K562 (cell line): ENCODE measurements around the gene FIGNL1. TPM values are rescaled to one million over a fixed set of nuclear protein-coding genes. Genes with fewer than 3 reads are reported as not detected.

ENCODE experiments used
- ATAC-seq: fragments of 200-7000 bp; cut with Tn5 transposase; 3 replicates; pipeline ENCODE4 v1.9.1; 2020; ENCODE audit warnings: moderate library complexity
- BruUV-seq: library from RNA; stranded (reverse); fragments of 400-500 nt; replicated peaks from 2 replicates; lab custom pipeline; 2021; lab: Mats Ljungman, UMichigan
- CTCF ChIA-PET: fragments of 300-600 bp; formaldehyde crosslinking; extraction: SDS; loops from one replicate; lab custom pipeline; 2021; ENCODE audit warnings: low intra/inter-chr PET ratio; lab: Yijun Ruan, JAX
- POLR2A ChIA-PET: fragments of 300-600, 350-650 bp; sonication (Branson Sonifier 250); formaldehyde crosslinking; extraction: SDS; loops from one replicate; lab custom pipeline; 2021; ENCODE audit warnings: antibody characterized with exemption, inconsistent platforms; lab: Yijun Ruan, JAX
- DNase-seq, 4 experiments: peaks; one replicate each; pipeline versions ENCODE4 v3.0.0 to v3.0.0-alpha.2; 2011 to 2018; ENCODE audit warnings: low spot score in 3 of 4, mixed read lengths in 3 of 4; ENCODE audit errors: extremely low read depth in 1 of 4
- FAIRE-seq: peaks from 2 replicates; lab custom pipeline; 2011; peaks lifted over from hg19 to GRCh38; lab: Jason Lieb, UNC
- H2AFZ ChIP-seq: 2 replicates; pipeline ENCODE4 v1.6.0; 2011; ENCODE audit warnings: low read depth, low read length, control low read depth, inconsistent platforms
- H3K27ac ChIP-seq: fragments of 200-600 bp; 3 replicates; pipeline ENCODE4 v1.8.0; 2011; ENCODE audit warnings: low read depth, mild to moderate bottlenecking, control low read depth, inconsistent platforms, low read length, moderate library complexity, mixed read lengths; ENCODE audit errors: extremely low read depth
- H3K27me3 ChIP-seq, 2 experiments: fragments of 300-600 bp in 1 of 2; 2 replicates in 1 of 2; 3 replicates in 1 of 2; pipeline versions ENCODE4 v1.6.0 to v1.8.0; 2011; ENCODE audit warnings: inconsistent platforms in 2 of 2, low read length in 2 of 2, mild to moderate bottlenecking in 1 of 2, mixed read lengths in 1 of 2, moderate library complexity in 1 of 2; ENCODE audit not compliant: control insufficient read depth in 2 of 2, insufficient read depth in 2 of 2
- H3K36me3 ChIP-seq: fragments of 300-600 bp; 3 replicates; pipeline ENCODE4 v1.8.0; 2011; ENCODE audit warnings: mild to moderate bottlenecking, low read length, inconsistent platforms; ENCODE audit not compliant: control insufficient read depth, insufficient read depth
- H3K4me1 ChIP-seq, 2 experiments: fragments of 200-600 bp in 1 of 2; replicated peaks in 1 of 2; 2 replicates in 1 of 2; 3 replicates in 1 of 2; pipeline versions ENCODE4 v1.5.1 to v1.8.0; 2011; ENCODE audit warnings: inconsistent platforms in 2 of 2, low read length in 2 of 2, mild to moderate bottlenecking in 1 of 2, mixed read lengths in 1 of 2, moderate library complexity in 1 of 2; ENCODE audit not compliant: control insufficient read depth in 2 of 2, insufficient read depth in 2 of 2
- H3K4me2 ChIP-seq: 2 replicates; pipeline ENCODE4 v1.6.1; 2011; ENCODE audit warnings: low read length, control low read depth, inconsistent platforms, mixed read lengths; ENCODE audit not compliant: insufficient read depth
- H3K4me3 ChIP-seq: fragments of 200-600 bp; sonication (generic), shearing (Covaris generic); 2 replicates; pipeline ENCODE4 v1.5.1; 2016; ENCODE audit warnings: control low read depth, inconsistent platforms
- H3K79me2 ChIP-seq: fragments of 200-600 bp; 3 replicates; pipeline ENCODE4 v1.8.0; 2011; ENCODE audit warnings: low read length, inconsistent platforms; ENCODE audit not compliant: control insufficient read depth, insufficient read depth
- H3K9ac ChIP-seq, 2 experiments: 2 replicates each; pipeline versions ENCODE4 v1.6.0 to v1.6.1; 2011; ENCODE audit warnings: low read depth in 2 of 2, low read length in 2 of 2, control low read depth in 1 of 2, inconsistent platforms in 1 of 2, mild to moderate bottlenecking in 1 of 2, mixed read lengths in 1 of 2; ENCODE audit not compliant: insufficient read depth in 1 of 2
- H3K9me1 ChIP-seq: one replicate; pipeline ENCODE4 v1.6.0; 2011; ENCODE audit warnings: inconsistent platforms, mild to moderate bottlenecking, low read length, moderate library complexity; ENCODE audit not compliant: control insufficient read depth, insufficient read depth
- H3K9me3 ChIP-seq: replicated peaks from 2 replicates; pipeline ENCODE4 v1.5.1; 2011; ENCODE audit warnings: low read depth, low read length, inconsistent platforms; ENCODE audit not compliant: control insufficient read depth, insufficient read depth
- H4K20me1 ChIP-seq: replicated peaks from 2 replicates; pipeline ENCODE4 v1.6.1; 2011; ENCODE audit warnings: low read length, inconsistent platforms, mixed read lengths; ENCODE audit not compliant: control insufficient read depth, insufficient read depth
- ARID1B ChIP-seq: fragments of 450-650 bp; IDR thresholded peaks from 2 replicates; pipeline ENCODE4 v1.6.1; 2016; ENCODE audit warnings: antibody characterized with exemption, mild to moderate bottlenecking, inconsistent platforms
- BDP1 ChIP-seq: IDR thresholded peaks from 3 replicates; pipeline ENCODE4 v1.6.1; 2011; ENCODE audit not compliant: insufficient read length, insufficient read depth
- C11orf30 ChIP-seq: fragments of 450-650 bp; IDR thresholded peaks from 2 replicates; pipeline ENCODE4 v1.6.1; 2016; ENCODE audit warnings: low read depth, mild to moderate bottlenecking
- CBX8 ChIP-seq: fragments of 200-600 bp; sonication (generic); IDR thresholded peaks from 2 replicates; pipeline ENCODE4 v1.6.1; 2012; ENCODE audit warnings: borderline replicate concordance, mixed run types, low read depth, mild to moderate bottlenecking, moderate library complexity, mixed read lengths, low read length, control low read depth, inconsistent platforms; ENCODE audit not compliant: poor library complexity, severe bottlenecking; ENCODE audit errors: extremely low read depth
- DPF2 ChIP-seq: fragments of 450-650 bp; IDR thresholded peaks from 2 replicates; pipeline ENCODE4 v1.6.1; 2016
- E2F3 ChIP-seq: fragments of 250-450 bp; sonication (Bioruptor Pico); IDR thresholded peaks from 2 replicates; pipeline ENCODE4 v1.4.0; 2020; ENCODE audit warnings: mild to moderate bottlenecking
- HDAC3 ChIP-seq: fragments of 450-650 bp; IDR thresholded peaks from 2 replicates; pipeline ENCODE4 v1.6.1; 2018; ENCODE audit warnings: borderline replicate concordance, mild to moderate bottlenecking, moderate library complexity; ENCODE audit not compliant: partially characterized antibody
- HIVEP1 ChIP-seq: fragments of 250-450 bp; sonication (Bioruptor Pico); IDR thresholded peaks from 2 replicates; pipeline ENCODE4 v1.4.0; 2020; ENCODE audit warnings: mild to moderate bottlenecking
- HMGN3 ChIP-seq: IDR thresholded peaks from 2 replicates; pipeline ENCODE4 v1.6.1; 2011; ENCODE audit warnings: borderline replicate concordance, low read depth, mild to moderate bottlenecking, mixed read lengths, low read length; ENCODE audit not compliant: insufficient read length; ENCODE audit errors: extremely low read depth
- JUN ChIP-seq, 2 experiments: sonication (generic) in 1 of 2; formaldehyde crosslinking in 1 of 2; IDR thresholded peaks; 2 replicates each; pipeline versions ENCODE4 v1.6.1 to v1.8.0; 2012 to 2022; ENCODE audit warnings: borderline replicate concordance in 2 of 2, mild to moderate bottlenecking in 2 of 2, improper control_type of control experiment in 1 of 2, low read depth in 1 of 2, low read length in 1 of 2, missing genetic modification reagents in 1 of 2
- JUND ChIP-seq, 2 experiments: IDR thresholded peaks; 2 replicates in 1 of 2; 3 replicates in 1 of 2; pipeline ENCODE4 v1.6.1; 2011; ENCODE audit warnings: borderline replicate concordance in 2 of 2, low read depth in 2 of 2, low read length in 2 of 2, improper control_type of control experiment in 1 of 2, missing biosample characterization in 1 of 2, missing genetic modification characterization in 1 of 2, missing genetic modification reagents in 1 of 2
- MED1 ChIP-seq: sonication (generic); formaldehyde crosslinking; IDR thresholded peaks from 2 replicates; pipeline ENCODE4 v1.8.1; 2023; ENCODE audit warnings: missing genetic modification reagents, borderline replicate concordance
- NR2F6 ChIP-seq: fragments of 450-650 bp; formaldehyde crosslinking; IDR thresholded peaks from 2 replicates; pipeline ENCODE4 v1.4.0; 2020; ENCODE audit warnings: mild to moderate bottlenecking
- POLR2G ChIP-seq: fragments of 200-400 bp; formaldehyde crosslinking; IDR thresholded peaks from 2 replicates; pipeline ENCODE4 v1.6.1; 2017; ENCODE audit warnings: low read depth, mild to moderate bottlenecking, antibody characterized with exemption, low read length, moderate library complexity
- PURB ChIP-seq: sonication (generic); formaldehyde crosslinking; IDR thresholded peaks from 2 replicates; pipeline ENCODE4 v1.9.0; 2021; ENCODE audit warnings: low read depth, mild to moderate bottlenecking, missing genetic modification reagents
- SMAD4 ChIP-seq: fragments of 250-450 bp; sonication (Bioruptor Pico); conservative IDR thresholded peaks from 2 replicates; pipeline ENCODE4 v1.8.0; 2021; ENCODE audit warnings: inconsistent platforms, mild to moderate bottlenecking, moderate library complexity
- ZBTB43 ChIP-seq: sonication (generic); formaldehyde crosslinking; IDR thresholded peaks from 2 replicates; pipeline ENCODE4 v1.8.0; 2023; ENCODE audit warnings: mild to moderate bottlenecking, missing genetic modification reagents
- ZEB2 ChIP-seq: fragments of 450-650 bp; IDR thresholded peaks from 2 replicates; pipeline ENCODE4 v1.6.1; 2016
- ZNF274 ChIP-seq: IDR thresholded peaks from 2 replicates; pipeline ENCODE4 v1.6.1; 2011; ENCODE audit warnings: low read depth, mild to moderate bottlenecking, low read length, moderate library complexity, borderline replicate concordance
- ZNF280A ChIP-seq: fragments of 450-650 bp; IDR thresholded peaks from 2 replicates; pipeline ENCODE4 v1.6.1; 2018; ENCODE audit warnings: mild to moderate bottlenecking, low read depth; ENCODE audit not compliant: partially characterized antibody
- WGBS: fragments of 100-300 bp; shearing (Covaris generic); methylation state at CpG from one replicate; pipeline ENCODE4 v1.1.6; 2016; ENCODE audit warnings: low coverage, mixed read lengths; ENCODE audit not compliant: insufficient coverage; ENCODE audit errors: missing lambda C conversion rate; 5-methylcytosine and 5-hydroxymethylcytosine counted together
- in situ Hi-C: fragments of 300-500 bp; cut with MboI; formaldehyde crosslinking; loops from 4 replicates; pipeline ENCODE4 v1.15.0; 2018; ENCODE audit warnings: inconsistent platforms, mixed read lengths
- intact Hi-C: fragments of 100-400 bp; cut with micrococcal nuclease; formaldehyde crosslinking; loops from 2 replicates; pipeline ENCODE4 v1.14.2; 2022
- polyA plus RNA-seq, 8 experiments: library from polyadenylated mRNA; depleted of rRNA in 4 of 8; stranded (reverse) in 5 of 8; unstranded in 3 of 8; fragments of >200 nt; fragmentation: Nextera tagmentation in 2 of 8; fragmentation: Illumina TruSeq in 1 of 8; extraction: Ambion mirVana in 2 of 8; extraction: Trizol in 1 of 8; gene quantifications; 2 replicates each; pipeline versions ENCODE4 v1.2.1 to v1.2.3, GENCODE V29; 2011 to 2014; ENCODE audit warnings: inconsistent platforms in 1 of 8, missing spikeins in 1 of 8
- total RNA-seq, 7 experiments: library from RNA; depleted of rRNA in 6 of 7; stranded (reverse); fragments of >200 nt in 6 of 7; fragmentation: Illumina TruSeq in 2 of 7; extraction: Trizol in 2 of 7; gene quantifications; 2 replicates each; pipeline versions ENCODE4 v1.2.1 to v1.2.3, GENCODE V29; 2011 to 2021; ENCODE audit warnings: low replicate concordance in 1 of 7

The FIGNL1 gene
- total and polyA plus RNA-seq, 9 of the 15 experiments (the other 6 are each of a cell fraction or from before 2014, with no cell fraction given), result 15.5 to 48.3 (median 27.6) TPM

GRCh38 chr7:50486512-50486911 is 36.4 kb upstream of the FIGNL1 start (continued):
- peak; percentile 49; the same call in 1 of the 2 replicates for TF ChIP-seq C11orf30
- peak; percentile 69 for TF ChIP-seq DPF2
- no peak for TF ChIP-seq HIVEP1 (CRISPR knock-in tag)
- TF ChIP-seq MED1, result no peak
- TF ChIP-seq ZEB2, result no peak
- TF ChIP-seq JUND (IDR thresholded peaks at IDR 0.05; ENCODE audit: borderline replicate concordance, low read depth, low read length), result peak; percentile 56
- TF ChIP-seq JUND (tag; IDR thresholded peaks at IDR 0.05; ENCODE audit: borderline replicate concordance, low read depth, low read length), result no peak
- TF ChIP-seq PURB, result no peak
- 0 out of 2 replicates have a peak, but pooled peaks have one; percentile 18 for TF ChIP-seq JUN (IDR thresholded peaks at IDR 0.05; ENCODE audit: borderline replicate concordance, low read depth, low read length)
- no peak for TF ChIP-seq JUN (CRISPR knock-in tag; IDR thresholded peaks at IDR 0.05; ENCODE audit: borderline replicate concordance)
- TF ChIP-seq NR2F6 (CRISPR knock-in tag), result no peak
- TF ChIP-seq SMAD4, result no peak
- TF ChIP-seq ARID1B, result peak; percentile 49

- no peak overlapping the region for H2AFZ ChIP-seq
- no peaks in the 10 kb centered on the region for H4K20me1 ChIP-seq
- DNase-seq, result peak in 1 of 4 experiments; percentile 12
- H3K4me3 ChIP-seq, result no peak overlapping the region
- peak; percentile 11 for FAIRE-seq
- H3K79me2 ChIP-seq, result no peaks in the 10 kb centered on the region
- peak; percentile 68 for ATAC-seq
- H3K36me3 ChIP-seq, result no peaks in the 10 kb centered on the region
- BruUV-seq, result no TSS peak
- WGBS, result 26% methylated on average over 8 of the region's 8 CpGs
- peaks cover 0 to 6% of the 10 kb centered on the region in 2 experiments; a peak in 2 of 5 replicates for H3K4me1 ChIP-seq
- intact Hi-C loops, result loop anchor here (2.0 kb wide), 1 partner anchor 53 kb away; no protein-coding TSS in a partner anchor
- POLR2A ChIA-PET, result interaction anchor here (0.6 kb wide), 1 partner anchor 9 kb away, joined by 3 read pairs; no protein-coding TSS in a partner anchor
- no peak overlapping the region for H3K9ac ChIP-seq
- H3K27me3 ChIP-seq, result peaks cover 0 to 3% of the 10 kb centered on the region in 2 experiments; a peak in 1 of 5 replicates
- H3K4me2 ChIP-seq, result no peak overlapping the region
- H3K27ac ChIP-seq, result no peak overlapping the region
- H3K9me1 ChIP-seq, result no peaks in the 10 kb centered on the region
- in situ Hi-C loops, result no loop called here
- no peaks in the 10 kb centered on the region for H3K9me3 ChIP-seq
- CTCF ChIA-PET, result no interaction called here
- TF ChIP-seq CBX8, result no peak
- no peak for TF ChIP-seq HMGN3
- TF ChIP-seq ZNF274, result no peak
- no peak for TF ChIP-seq HDAC3
- TF ChIP-seq ZBTB43 (CRISPR knock-in tag), result no peak
- TF ChIP-seq BDP1, result no peak
- TF ChIP-seq ZNF280A, result no peak
- no peak for TF ChIP-seq POLR2G
- no peak for TF ChIP-seq E2F3
Measured at GRCh38 chr7:50481867-50482266, 31.7 kb upstream of the FIGNL1 start.
